IPS-15b (cell line): ENCODE data around the gene NUFIP1.
"Not testable (repeated sequence)": the region's sequence is repeated elsewhere in the genome, so short reads cannot be mapped to it uniquely, and the experiment has no call there.

Experiments
- H3K27me3 ChIP-seq: one replicate; pipeline ENCODE4 v1.6.1; 2013; ENCODE audit warnings: low read length; ENCODE audit not compliant: control insufficient read depth, insufficient read depth
- H3K36me3 ChIP-seq: one replicate; pipeline ENCODE4 v1.6.1; 2013; ENCODE audit warnings: low read length; ENCODE audit not compliant: control insufficient read depth, insufficient read depth
- H3K4me1 ChIP-seq: one replicate; pipeline ENCODE4 v1.6.1; 2013; ENCODE audit warnings: mild to moderate bottlenecking, low read length; ENCODE audit not compliant: control insufficient read depth, insufficient read depth
- H3K4me3 ChIP-seq: one replicate; pipeline ENCODE4 v1.5.1; 2013; ENCODE audit warnings: low read depth, low read length
- H3K9ac ChIP-seq: one replicate; pipeline ENCODE4 v1.6.1; 2013; ENCODE audit warnings: low read depth, mild to moderate bottlenecking, low read length
- H3K9me3 ChIP-seq: one replicate; pipeline ENCODE4 v1.6.1; 2013; ENCODE audit warnings: mild to moderate bottlenecking, low read length; ENCODE audit not compliant: control insufficient read depth, insufficient read depth

The NUFIP1 gene

DNA sequence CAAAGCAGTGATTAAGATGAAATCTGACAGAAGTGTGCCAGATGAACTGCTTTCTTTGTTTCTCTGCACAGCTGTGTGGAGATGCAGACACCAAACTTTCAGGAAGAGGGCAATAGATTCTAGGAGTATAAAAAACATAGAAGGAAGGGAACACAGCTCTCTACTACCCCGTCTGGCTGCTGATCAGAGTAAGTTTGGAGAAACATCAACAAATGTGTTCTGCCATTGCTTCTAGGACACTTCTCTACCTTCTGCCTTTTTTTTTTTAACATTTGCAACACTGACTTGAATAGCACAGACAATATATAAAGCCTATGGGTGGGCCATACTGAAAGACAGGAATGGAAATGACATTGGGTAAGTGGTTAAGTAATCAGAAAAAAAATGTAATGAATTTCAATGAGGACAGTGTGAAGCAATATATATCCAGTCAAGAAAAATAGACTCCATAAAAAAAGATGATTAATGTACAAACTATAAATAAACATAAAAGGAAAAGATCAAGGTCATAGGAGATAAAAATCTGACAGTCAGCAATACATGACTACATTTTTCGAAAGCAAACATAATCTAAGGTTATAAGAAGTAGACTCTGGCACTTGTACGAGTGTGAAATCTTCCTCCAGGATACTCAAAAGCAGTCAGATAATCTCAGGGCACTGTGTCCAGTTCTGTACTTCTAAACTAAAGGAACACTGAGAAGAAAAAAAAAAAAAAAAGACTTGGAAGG lies 21.4 kb downstream of the NUFIP1 start:
- H3K9me3 ChIP-seq = peaks cover under 1% of the 10 kb centered on the region
- no peak overlapping the region for H3K4me3 ChIP-seq
- H3K9ac ChIP-seq = no peak overlapping the region
- H3K36me3 ChIP-seq = peaks cover 4% of the 10 kb centered on the region
- H3K4me1 ChIP-seq = no peaks in the 10 kb centered on the region
- no peaks in the 10 kb centered on the region for H3K27me3 ChIP-seq

DNA sequence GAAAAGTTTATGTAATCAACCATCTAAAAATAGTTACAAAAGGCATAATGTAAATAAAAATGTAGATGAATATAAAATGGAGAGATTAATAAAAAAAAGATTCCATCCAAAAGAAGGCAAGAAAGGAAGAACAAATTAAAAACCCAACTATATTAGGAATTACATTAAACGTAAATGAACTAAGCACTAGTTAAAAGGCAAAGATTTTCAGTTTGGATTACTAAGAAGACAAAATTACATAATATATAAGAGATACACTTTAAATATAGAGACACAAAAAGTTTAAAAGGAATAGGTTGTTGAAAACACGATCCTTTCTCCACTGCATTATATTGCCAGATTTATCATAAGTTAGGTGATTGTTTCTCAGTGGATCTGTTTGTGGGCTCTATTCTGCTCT lies 27.3 kb downstream of the NUFIP1 start:
- Histone ChIP-seq H3K27me3 (no peaks in the 10 kb centered on the region), H3K36me3 (peaks cover 4% of the 10 kb centered on the region), H3K9ac (no peak overlapping the region), H3K4me3 (no peak overlapping the region), H3K4me1 (no peaks in the 10 kb centered on the region), H3K9me3 (peaks cover 8% of the 10 kb centered on the region)

DNA sequence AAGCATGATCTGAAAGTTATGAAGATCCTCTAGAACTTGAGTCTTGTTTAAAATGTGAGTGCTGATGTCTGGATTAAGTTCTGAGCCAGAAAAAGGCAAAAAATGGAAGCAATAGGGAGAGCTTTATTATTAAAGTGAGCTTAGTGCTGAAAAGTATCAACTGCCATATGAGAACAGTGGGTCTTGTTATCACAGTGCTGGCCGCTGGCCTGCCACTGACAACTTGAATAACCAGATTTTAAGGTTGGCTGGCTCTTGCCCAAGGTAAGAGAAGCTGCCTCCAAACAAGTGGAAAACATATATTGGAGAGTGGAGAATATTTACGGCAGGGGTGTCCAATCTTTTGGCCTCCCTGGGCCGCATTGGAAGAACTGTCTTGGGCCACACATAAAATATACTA lies 33.9 kb downstream of the NUFIP1 start:
- Histone ChIP-seq H3K36me3 (no peaks in the 10 kb centered on the region), H3K4me3 (no peak overlapping the region)

DNA sequence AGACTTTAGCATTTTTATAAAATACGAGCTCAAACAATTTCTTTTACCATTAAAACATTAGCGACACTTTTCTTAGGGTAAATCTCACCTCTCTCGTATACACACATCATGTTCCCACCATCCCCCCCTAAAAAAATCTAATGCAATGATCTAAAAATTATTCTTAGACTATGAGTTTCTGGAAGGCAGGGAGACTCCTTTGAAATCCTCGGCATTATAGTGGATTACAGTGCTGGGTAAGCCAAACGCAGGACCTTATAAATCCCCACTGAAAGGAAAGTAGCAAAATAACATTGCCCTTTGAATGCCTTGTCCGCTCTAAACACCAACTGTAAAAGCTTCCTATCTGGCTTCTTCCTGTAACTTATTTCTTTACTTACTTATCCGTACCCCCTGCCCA lies 35.0 kb downstream of the NUFIP1 start:
- no peaks in the 10 kb centered on the region for H3K27me3 ChIP-seq
- H3K4me1 ChIP-seq = no peaks in the 10 kb centered on the region
- H3K4me3 ChIP-seq = no peak overlapping the region
- H3K36me3 ChIP-seq = no peaks in the 10 kb centered on the region
- no peaks in the 10 kb centered on the region for H3K9me3 ChIP-seq
- H3K9ac ChIP-seq = no peak overlapping the region

More for the DNA sequence above, 33.9 kb downstream of the NUFIP1 start:
- Histone ChIP-seq H3K27me3 (no peaks in the 10 kb centered on the region), H3K4me1 (no peaks in the 10 kb centered on the region), H3K9me3 (no peaks in the 10 kb centered on the region), H3K9ac (no peak overlapping the region)

DNA sequence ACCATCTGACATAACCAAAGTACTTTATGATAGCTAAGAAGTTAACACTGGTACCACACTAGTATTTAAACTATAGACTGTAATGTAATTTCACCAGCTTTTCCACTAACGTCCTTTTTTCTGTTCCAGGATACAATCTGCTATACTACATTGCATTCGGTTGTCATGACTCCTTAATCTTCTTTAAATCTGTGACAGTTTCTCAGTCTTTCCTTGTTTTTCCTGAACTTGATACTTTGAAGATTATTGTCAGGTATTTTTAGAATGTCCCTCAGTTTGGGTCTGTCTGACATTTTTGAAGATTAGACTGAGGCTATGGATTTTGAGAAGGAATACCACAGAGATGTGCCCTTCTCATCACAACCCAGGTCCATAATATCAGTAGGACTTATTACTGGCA lies 36.6 kb downstream of the NUFIP1 start:
- H3K4me1 ChIP-seq = no peaks in the 10 kb centered on the region
- no peaks in the 10 kb centered on the region for H3K27me3 ChIP-seq
- no peaks in the 10 kb centered on the region for H3K9me3 ChIP-seq
- no peak overlapping the region for H3K9ac ChIP-seq
- H3K4me3 ChIP-seq = no peak overlapping the region
- no peaks in the 10 kb centered on the region for H3K36me3 ChIP-seq

DNA sequence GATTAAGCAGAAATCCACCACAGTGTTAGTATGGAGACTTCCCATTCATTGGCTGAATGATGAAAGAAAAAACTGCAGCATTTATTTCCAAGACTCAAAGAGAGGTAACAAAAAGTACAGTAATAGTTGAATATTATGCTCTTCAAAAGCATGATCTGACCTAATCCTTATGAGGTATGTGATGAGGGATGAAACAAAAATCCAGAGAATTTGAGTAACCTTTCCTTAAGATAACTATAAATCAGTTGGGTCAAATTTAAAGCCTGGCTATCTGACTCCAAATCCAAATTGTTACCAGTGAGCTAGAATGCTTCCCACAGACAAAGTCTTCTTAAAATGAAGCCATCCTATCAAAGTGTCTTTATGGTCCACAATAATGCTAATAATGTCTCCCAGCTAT lies 38.1 kb downstream of the NUFIP1 start:
- H3K4me1 ChIP-seq = no peaks in the 10 kb centered on the region
- no peaks in the 10 kb centered on the region for H3K9me3 ChIP-seq
- H3K9ac ChIP-seq = no peak overlapping the region
- H3K36me3 ChIP-seq = no peaks in the 10 kb centered on the region
- no peak overlapping the region for H3K4me3 ChIP-seq
- no peaks in the 10 kb centered on the region for H3K27me3 ChIP-seq

DNA sequence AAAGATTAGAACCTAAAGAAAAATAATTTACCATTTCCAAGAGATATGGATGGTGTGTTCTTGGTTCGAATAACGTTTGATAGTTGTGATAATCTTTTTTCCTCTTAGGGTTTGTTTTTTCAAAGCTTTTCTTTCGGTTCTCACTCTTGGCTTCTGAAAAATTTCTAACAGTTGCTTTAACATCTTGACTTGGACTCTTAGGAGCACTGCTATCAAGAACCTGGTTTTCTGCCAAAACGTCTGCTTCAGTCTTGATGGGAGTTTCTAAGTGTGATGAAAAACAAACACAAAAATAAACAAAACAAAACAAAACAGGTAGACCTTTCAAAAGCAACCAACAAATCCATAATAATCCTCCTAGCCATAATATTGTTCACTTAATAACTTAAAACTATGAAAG lies 45.9 kb downstream of the NUFIP1 start:
- H3K4me1 ChIP-seq, H3K27me3 ChIP-seq, H3K9me3 ChIP-seq, H3K4me3 ChIP-seq, H3K9ac ChIP-seq, H3K36me3 ChIP-seq: not testable (repeated sequence)

DNA sequence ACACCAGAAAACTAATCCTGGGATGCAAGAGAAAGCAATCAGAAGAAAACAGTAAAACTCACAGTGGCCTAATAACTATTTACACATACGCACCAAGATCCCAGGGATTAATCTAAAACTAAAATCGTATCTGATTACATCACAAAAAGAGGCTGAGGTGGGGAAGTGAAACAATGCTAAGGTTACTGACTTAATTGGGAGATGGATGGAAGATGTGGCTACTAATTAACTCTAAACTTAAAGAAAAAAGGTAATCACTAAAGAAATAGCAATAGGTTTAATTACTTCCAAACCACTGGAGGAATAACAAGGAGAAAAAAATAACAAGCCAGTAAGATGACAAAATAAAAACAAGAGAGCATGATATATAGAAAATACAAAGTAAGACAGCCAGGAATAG lies 50.4 kb downstream of the NUFIP1 start:
- Histone ChIP-seq H3K9me3 (no peaks in the 10 kb centered on the region), H3K36me3 (no peaks in the 10 kb centered on the region), H3K4me3 (no peak overlapping the region), H3K4me1 (no peaks in the 10 kb centered on the region), H3K27me3 (no peaks in the 10 kb centered on the region), H3K9ac (no peak overlapping the region)

DNA sequence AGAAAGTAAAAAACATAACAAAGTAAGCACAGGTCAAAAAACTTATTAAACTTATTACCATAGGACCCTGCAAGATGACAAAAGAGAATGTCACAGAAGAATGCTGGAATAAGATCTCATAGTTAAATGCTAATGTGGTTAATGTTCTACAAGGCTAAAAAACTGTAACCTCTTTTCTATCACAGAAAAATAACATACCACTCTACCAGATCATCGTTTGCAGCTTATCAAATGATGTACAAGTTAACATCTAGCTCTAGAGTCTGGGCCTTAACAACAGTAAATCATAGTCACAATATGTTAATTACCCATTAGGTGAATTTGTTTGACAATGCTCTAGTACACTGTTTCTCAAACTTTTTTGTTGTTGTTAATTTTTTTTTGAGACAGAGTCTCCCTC lies 53.0 kb downstream of the NUFIP1 start:
- H3K27me3 ChIP-seq = no peaks in the 10 kb centered on the region
- no peaks in the 10 kb centered on the region for H3K36me3 ChIP-seq
- H3K9me3 ChIP-seq = no peaks in the 10 kb centered on the region
- H3K4me3 ChIP-seq = no peak overlapping the region
- H3K4me1 ChIP-seq = peaks cover 3% of the 10 kb centered on the region
- no peak overlapping the region for H3K9ac ChIP-seq

DNA sequence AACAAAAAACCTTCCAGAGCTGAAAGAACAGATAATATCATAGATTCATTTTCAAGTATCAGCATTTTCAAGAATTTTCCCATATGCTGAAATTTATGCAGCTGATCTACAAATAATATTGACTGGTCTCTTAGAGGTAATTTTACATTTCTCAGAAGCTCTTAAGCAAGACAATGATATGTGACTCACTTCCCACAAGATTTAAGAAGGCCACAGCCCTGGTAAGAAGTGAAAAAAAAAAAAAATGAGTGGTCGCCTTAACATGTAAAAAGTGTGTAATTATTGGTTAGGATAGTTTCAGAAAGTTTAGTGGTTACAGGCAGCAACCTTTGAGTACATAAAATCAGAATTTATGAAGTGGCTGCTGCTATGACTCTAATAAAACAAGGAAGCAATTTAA lies 54.5 kb downstream of the NUFIP1 start:
- Histone ChIP-seq H3K9me3 (no peaks in the 10 kb centered on the region), H3K4me3 (no peak overlapping the region), H3K27me3 (no peaks in the 10 kb centered on the region), H3K9ac (no peak overlapping the region), H3K36me3 (no peaks in the 10 kb centered on the region), H3K4me1 (peaks cover 5% of the 10 kb centered on the region)

DNA sequence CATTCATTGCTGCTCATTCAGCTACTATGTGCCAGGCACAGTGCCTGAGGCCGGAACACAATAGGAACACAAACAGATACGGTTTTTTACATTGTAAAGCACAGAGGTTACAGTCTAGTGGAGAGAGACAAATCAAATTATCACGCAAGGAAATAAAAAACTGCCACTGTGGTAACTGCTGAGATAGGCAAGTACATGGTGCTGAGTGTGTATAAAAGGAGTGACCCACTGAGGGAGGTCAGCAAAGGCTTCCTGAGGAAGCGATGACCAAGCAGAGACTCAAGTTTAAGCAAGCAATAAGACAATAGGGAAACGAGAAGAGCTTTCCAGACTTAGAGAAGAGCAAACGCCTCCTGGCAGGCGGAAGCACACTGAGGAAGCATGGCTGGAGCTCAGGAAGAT lies 56.4 kb downstream of the NUFIP1 start:
- no peak overlapping the region for H3K4me3 ChIP-seq
- peaks cover 5% of the 10 kb centered on the region for H3K4me1 ChIP-seq
- H3K9ac ChIP-seq = no peak overlapping the region
- no peaks in the 10 kb centered on the region for H3K27me3 ChIP-seq
- H3K36me3 ChIP-seq = no peaks in the 10 kb centered on the region
- H3K9me3 ChIP-seq = no peaks in the 10 kb centered on the region

DNA sequence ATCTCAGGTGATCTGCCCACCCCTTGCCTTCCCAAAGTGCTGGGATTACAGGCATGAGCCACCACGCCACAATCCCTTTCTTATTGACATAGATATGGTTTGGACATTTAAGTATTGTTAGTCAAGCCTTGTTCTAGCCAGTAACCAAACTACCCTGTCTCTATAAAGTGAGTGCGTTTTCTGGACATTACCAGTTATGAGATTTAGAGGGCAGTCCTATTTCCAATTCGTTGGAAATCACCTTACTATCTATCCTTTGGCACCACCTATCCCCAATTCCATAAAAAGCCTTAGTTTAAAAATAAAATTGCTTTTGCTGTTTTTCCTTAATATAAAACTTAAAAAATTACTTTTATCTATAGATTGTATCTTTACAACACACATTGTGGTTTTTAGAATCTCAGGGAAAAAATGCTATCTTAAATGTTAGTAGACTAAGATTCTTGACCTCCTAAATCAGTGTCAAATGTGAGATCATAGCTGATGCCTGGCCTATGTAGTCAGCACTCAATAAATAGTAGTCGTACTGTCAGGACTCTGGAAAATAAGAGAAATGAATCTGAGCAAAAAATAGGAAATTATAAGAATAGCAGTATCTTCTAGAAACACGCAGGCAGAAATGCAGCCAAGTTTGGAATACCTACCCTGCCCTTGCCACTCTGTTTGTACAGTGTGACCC lies 57.0 kb downstream of the NUFIP1 start:
- no peak overlapping the region for H3K4me3 ChIP-seq
- no peaks in the 10 kb centered on the region for H3K9me3 ChIP-seq
- no peak overlapping the region for H3K9ac ChIP-seq
- H3K27me3 ChIP-seq = no peaks in the 10 kb centered on the region
- no peaks in the 10 kb centered on the region for H3K36me3 ChIP-seq
- peaks cover 5% of the 10 kb centered on the region for H3K4me1 ChIP-seq
